Motor neuron (in vitro differentiated cells): ENCODE measurements around the gene FZD8. TPM values are rescaled to one million over a fixed set of nuclear protein-coding genes. Genes with fewer than 3 reads are reported as not detected.
"Not testable (repeated sequence)": the region's sequence is repeated elsewhere in the genome, so short reads cannot be mapped to it uniquely, and the experiment has no call there.

Experiments used
- ATAC-seq, 8 experiments: fragments of 200-7000 bp; cut with Tn5 transposase; replicated peaks in 6 of 8; 2 replicates each; pipeline ENCODE4 v1.8.0; 2021; ENCODE audit warnings: mild to moderate bottlenecking in 8 of 8, moderate library complexity in 8 of 8
- H3K27ac ChIP-seq, 2 donors: fragments of 250-450 bp; sonication (Bioruptor Pico); 2 replicates each; pipeline ENCODE4 v1.9.0; 2021; ENCODE audit warnings: antibody characterized with exemption in 2 of 2, mild to moderate bottlenecking in 2 of 2, moderate library complexity in 1 of 2
- H3K4me1 ChIP-seq, 2 donors: fragments of 250-450 bp; sonication (Bioruptor Pico); replicated peaks in 1 of 2; 2 replicates each; pipeline ENCODE4 v1.6.1; 2021; ENCODE audit warnings: antibody characterized with exemption in 2 of 2, mild to moderate bottlenecking in 2 of 2, moderate library complexity in 1 of 2
- H3K4me3 ChIP-seq, 5 donors: fragments of 250-450 bp; sonication (Bioruptor Pico); 2 replicates each; pipeline ENCODE4 v1.9.0; 2021; ENCODE audit warnings: antibody characterized with exemption in 5 of 5, mild to moderate bottlenecking in 5 of 5, moderate library complexity in 4 of 5
- WGBS, 10 experiments: fragments of 450-650 bp; shearing (Covaris generic); methylation state at CpG; one replicate each; pipeline ENCODE4 v1.0.0; 2022; 5-methylcytosine and 5-hydroxymethylcytosine counted together
- in situ Hi-C, 9 experiments: fragments of 400-800 bp; cut with MboI; loops; one replicate each; pipeline ENCODE4 v1.15.0; 2021; ENCODE audit warnings: low sequenced_read_pairs in 9 of 9, low pct_unique_long_range_greater_than_20kb in 2 of 9; ENCODE audit not compliant: unreplicated experiment in 9 of 9
- total RNA-seq, 8 experiments: library from RNA; unstranded; fragments of 300-600 nt; gene quantifications; 2 replicates each; pipeline versions ENCODE4 v1.2.3 to v1.2.4, GENCODE V29; 2022

The FZD8 gene, protein sequence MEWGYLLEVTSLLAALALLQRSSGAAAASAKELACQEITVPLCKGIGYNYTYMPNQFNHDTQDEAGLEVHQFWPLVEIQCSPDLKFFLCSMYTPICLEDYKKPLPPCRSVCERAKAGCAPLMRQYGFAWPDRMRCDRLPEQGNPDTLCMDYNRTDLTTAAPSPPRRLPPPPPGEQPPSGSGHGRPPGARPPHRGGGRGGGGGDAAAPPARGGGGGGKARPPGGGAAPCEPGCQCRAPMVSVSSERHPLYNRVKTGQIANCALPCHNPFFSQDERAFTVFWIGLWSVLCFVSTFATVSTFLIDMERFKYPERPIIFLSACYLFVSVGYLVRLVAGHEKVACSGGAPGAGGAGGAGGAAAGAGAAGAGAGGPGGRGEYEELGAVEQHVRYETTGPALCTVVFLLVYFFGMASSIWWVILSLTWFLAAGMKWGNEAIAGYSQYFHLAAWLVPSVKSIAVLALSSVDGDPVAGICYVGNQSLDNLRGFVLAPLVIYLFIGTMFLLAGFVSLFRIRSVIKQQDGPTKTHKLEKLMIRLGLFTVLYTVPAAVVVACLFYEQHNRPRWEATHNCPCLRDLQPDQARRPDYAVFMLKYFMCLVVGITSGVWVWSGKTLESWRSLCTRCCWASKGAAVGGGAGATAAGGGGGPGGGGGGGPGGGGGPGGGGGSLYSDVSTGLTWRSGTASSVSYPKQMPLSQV
- 10 to 100 TPM in 1 of 8 experiments, 1 to 10 TPM in 7; 1.1 to 11.9 (median 3.8) TPM for total RNA-seq

DNA sequence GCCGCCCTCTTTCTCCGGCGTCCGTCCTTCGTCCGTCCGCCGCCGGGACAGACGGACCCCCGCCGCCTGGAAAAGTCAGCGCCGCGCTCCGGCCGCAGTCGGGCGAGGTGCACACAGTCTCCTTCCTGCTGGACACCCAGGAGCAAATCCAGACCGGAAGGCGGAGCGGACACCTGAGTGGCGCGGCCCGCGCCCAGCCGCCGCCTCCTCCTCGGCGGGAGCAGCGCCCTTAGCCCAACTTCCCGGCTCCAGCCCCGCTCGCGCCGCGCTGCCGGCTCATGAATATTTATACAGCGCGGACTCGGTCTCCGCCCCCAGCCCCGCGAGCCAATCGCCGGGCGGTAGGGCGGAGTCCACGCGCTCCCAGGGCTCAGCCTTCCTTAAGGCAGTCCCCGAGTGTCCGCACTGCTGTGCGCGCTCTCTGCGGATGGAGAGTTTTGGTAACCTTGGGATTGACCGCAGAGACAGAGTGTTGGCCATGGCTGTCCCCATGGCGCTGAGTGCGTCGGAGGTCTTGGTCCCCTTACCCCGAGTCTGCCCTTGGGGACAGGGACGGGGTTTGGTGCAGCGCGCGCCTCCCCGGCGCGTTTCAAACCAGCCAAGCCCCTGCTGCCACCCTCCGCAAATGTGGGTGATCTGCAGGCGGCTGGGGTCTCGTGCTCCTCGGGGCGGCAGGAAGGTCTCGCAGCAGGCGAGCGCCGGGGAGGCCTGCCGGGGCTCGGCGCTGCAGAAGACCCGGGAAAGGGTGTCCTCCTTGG is at the start of gene FZD8:
FZD8 (minus strand) TSS at position 262 of the 758 bp plus-strand sequence. CDS start 867 bp downstream, outside the sequence.
- peak within 1 kb of the TSS; percentile 46 to 83 (median 68) for H3K4me3 ChIP-seq
- 0% methylated on average over 2 to 8 of the region's 80 CpGs; no CpG with 5 or more reads in 7 of the 10 experiments for WGBS, 10 experiments
- H3K27ac ChIP-seq, result no peak within 1 kb of the TSS
- H3K4me1 ChIP-seq, result peaks cover 14 to 15% of the 10 kb centered on the region in 2 donors
- peak; percentile 75 to 82 (median 81) for ATAC-seq
- in situ Hi-C loops, result loop anchor here (25.0 kb wide), 4 partner anchors 270 to 1245 kb away; no protein-coding TSS in a partner anchor

DNA sequence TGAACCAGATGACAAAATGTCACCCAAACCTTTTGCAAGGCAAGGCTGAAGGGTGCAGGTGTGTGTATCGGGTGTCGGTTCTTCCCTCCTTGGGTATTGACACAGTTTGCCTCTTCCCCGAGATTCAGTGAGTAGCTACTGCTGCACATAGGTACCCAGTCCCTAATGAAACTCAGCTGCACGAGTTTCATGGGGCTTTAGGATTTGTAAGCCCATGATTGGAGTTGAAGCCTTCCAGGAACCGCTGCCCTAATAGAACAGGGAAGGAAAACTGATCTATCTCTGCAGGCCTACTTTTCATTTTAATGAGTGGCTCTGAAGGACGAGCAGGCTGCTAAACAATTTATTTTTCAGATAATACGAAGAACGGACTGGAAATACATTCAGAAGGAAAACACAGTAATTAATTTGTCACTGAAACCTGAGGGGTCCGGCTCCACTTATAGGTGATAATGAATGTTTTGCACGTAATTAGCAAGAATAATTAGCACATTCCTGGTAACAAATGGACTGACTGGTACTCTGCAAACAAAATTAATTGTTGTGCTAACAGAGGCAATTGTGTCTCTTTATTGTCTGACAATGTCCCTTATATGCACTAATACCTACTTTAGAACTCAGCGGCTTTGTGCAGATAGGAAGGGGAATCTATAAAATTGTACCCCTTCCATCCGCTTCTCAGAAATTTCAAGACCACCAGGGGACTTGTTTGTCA is 49.6 kb upstream of the FZD8 start:
- no peak for ATAC-seq
- 25 to 80% (median 33%) methylated on average over 2 to 10 of the region's 12 CpGs; no CpG with 5 or more reads in 2 of the 10 experiments for WGBS, 10 experiments
- H3K4me3 ChIP-seq, result no peak overlapping the region

GRCh38 chr10:35690534-35690933 is 48.4 kb upstream of the FZD8 start:
- Histone ChIP-seq H3K27ac (no peak overlapping the region), H3K4me3 (no peak overlapping the region), H3K4me1 (no peaks in the 10 kb centered on the region)
- in situ Hi-C loops, result no loop called here
- no peak for ATAC-seq
- WGBS, 10 experiments, result 36 to 85% (median 82%) methylated on average over 3 to 5 of the region's 5 CpGs; no CpG with 5 or more reads in 2 of the 10 experiments

More for the DNA sequence above, 49.6 kb upstream of the FZD8 start:
- no peaks in the 10 kb centered on the region for H3K4me1 ChIP-seq
- in situ Hi-C loops, result no loop called here
- H3K27ac ChIP-seq, result no peak overlapping the region

GRCh38 chr10:35685858-35686257 is 43.8 kb upstream of the FZD8 start:
- H3K4me3 ChIP-seq, H3K27ac ChIP-seq, ATAC-seq, in situ Hi-C loops: not testable (repeated sequence)
- H3K4me1 ChIP-seq, result peaks cover 0 to 11% of the 10 kb centered on the region in 2 donors
- WGBS, 10 experiments, result 46 to 100% (median 91%) methylated on average over 1 to 4 of the region's 4 CpGs

GRCh38 chr10:35685402-35685801 is 43.3 kb upstream of the FZD8 start:
- in situ Hi-C loops, result no loop called here
- Histone ChIP-seq H3K4me3 (no peak overlapping the region), H3K4me1 (peaks cover 0 to 11% of the 10 kb centered on the region in 2 donors), H3K27ac (no peak overlapping the region)
- ATAC-seq, result no peak
- WGBS, 10 experiments, result 40 to 83% (median 64%) methylated on average over 2 to 3 of the region's 3 CpGs

GRCh38 chr10:35684586-35684985 is 42.5 kb upstream of the FZD8 start:
- in situ Hi-C loops, result no loop called here
- Histone ChIP-seq H3K4me3 (no peak overlapping the region), H3K4me1 (peaks cover 0 to 11% of the 10 kb centered on the region in 2 donors), H3K27ac (no peak overlapping the region)
- WGBS, 10 experiments, result 40 to 80% (median 70%) methylated on average over 1 to 5 of the region's 5 CpGs; no CpG with 5 or more reads in 2 of the 10 experiments
- ATAC-seq, result peak in 1 of 8 experiments; percentile 12

DNA sequence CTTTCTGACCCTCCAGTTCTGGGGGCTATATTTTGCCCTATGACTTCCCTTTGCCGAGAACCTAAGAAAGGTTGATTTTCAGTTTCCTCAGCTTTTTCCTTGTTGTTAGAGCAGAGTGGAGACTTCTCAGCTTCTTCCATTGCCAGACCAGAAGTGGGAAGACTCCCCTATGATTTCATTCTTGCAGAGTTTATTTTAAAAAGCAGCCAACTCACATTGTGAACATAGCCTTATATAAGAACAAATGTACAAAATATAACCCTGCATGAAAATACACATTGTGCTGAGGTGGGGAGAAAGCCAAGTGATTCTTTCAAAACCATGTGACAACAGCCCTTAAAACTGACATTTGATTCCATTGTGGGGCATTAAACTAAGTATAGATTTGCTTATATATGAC is 33.8 kb upstream of the FZD8 start:
- Histone ChIP-seq H3K4me3 (no peak overlapping the region), H3K27ac (no peak overlapping the region), H3K4me1 (no peaks in the 10 kb centered on the region)
- in situ Hi-C loops, result no loop called here
- WGBS, 10 experiments, result 0 to 100% (median 78%) methylated on average over 1 of the region's 1 CpG; no CpG with 5 or more reads in 3 of the 10 experiments
- ATAC-seq, result no peak

- H3K4me3 ChIP-seq, result no peak overlapping the region
- no peak for ATAC-seq
- in situ Hi-C loops, result no loop called here
- H3K27ac ChIP-seq, result no peak overlapping the region
- no peaks in the 10 kb centered on the region for H3K4me1 ChIP-seq
Observed at GRCh38 chr10:35674843-35675242, 32.7 kb upstream of the FZD8 start.

GRCh38 chr10:35668865-35669650 is 27.0 kb upstream of the FZD8 start:
- Histone ChIP-seq H3K4me3 (no peak overlapping the region), H3K4me1 (no peaks in the 10 kb centered on the region), H3K27ac (no peak overlapping the region)
- in situ Hi-C loops, result no loop called here
- WGBS, 10 experiments, result 20 to 93% (median 62%) methylated on average over 1 to 12 of the region's 13 CpGs; no CpG with 5 or more reads in 2 of the 10 experiments
- no peak for ATAC-seq

- no peak overlapping the region for H3K27ac ChIP-seq
- in situ Hi-C loops, result no loop called here
- H3K4me1 ChIP-seq, result no peaks in the 10 kb centered on the region
- no peak overlapping the region for H3K4me3 ChIP-seq
- WGBS, 10 experiments, result 19 to 98% (median 79%) methylated on average over 2 to 9 of the region's 9 CpGs; no CpG with 5 or more reads in 1 of the 10 experiments
- ATAC-seq, result no peak
Observed at GRCh38 chr10:35667971-35668370, 25.9 kb upstream of the FZD8 start.

GRCh38 chr10:35667270-35667889 is 25.3 kb upstream of the FZD8 start:
- H3K4me3 ChIP-seq, result no peak overlapping the region
- H3K27ac ChIP-seq, result no peak overlapping the region
- no peaks in the 10 kb centered on the region for H3K4me1 ChIP-seq
- in situ Hi-C loops, result no loop called here
- WGBS, 10 experiments, result 38 to 96% (median 72%) methylated on average over 1 to 4 of the region's 4 CpGs; no CpG with 5 or more reads in 4 of the 10 experiments
- ATAC-seq, result no peak
